ENCODE data around the gene MAPRE2.
"Not testable (repeated sequence)": the region's sequence is repeated elsewhere in the genome, so short reads cannot be mapped to it uniquely, and the experiment has no call there.

The MAPRE2 gene

GRCh38 chr18:35141567-35142274 lies 100.5 kb downstream of the MAPRE2 start:
- FAIRE-seq (no peak), DNase-seq (ENCODE audit: insufficient read length, low spot score) (no peak)

GRCh38 chr18:35142275-35142615 lies 101.0 kb downstream of the MAPRE2 start:
- no peak for FAIRE-seq
- no peak for DNase-seq (ENCODE audit: insufficient read length, low spot score)

GRCh38 chr18:35143622-35144596 lies 102.7 kb downstream of the MAPRE2 start:
- DNase-seq (ENCODE audit: insufficient read length, low spot score) (no peak), FAIRE-seq (no peak)

- DNase-seq (ENCODE audit: insufficient read length, low spot score) (no peak), FAIRE-seq (no peak)
Observed at GRCh38 chr18:35144698-35145097, 103.5 kb downstream of the MAPRE2 start.

GRCh38 chr18:35150195-35150594 lies 109.0 kb downstream of the MAPRE2 start:
- not testable (repeated sequence) for DNase-seq (ENCODE audit: insufficient read length, low spot score); FAIRE-seq

GRCh38 chr18:35153609-35154272 lies 112.5 kb downstream of the MAPRE2 start:
- DNase-seq (ENCODE audit: insufficient read length, low spot score) = no peak
- no peak for FAIRE-seq

GRCh38 chr18:35155398-35156117 lies 114.3 kb downstream of the MAPRE2 start:
- DNase-seq (ENCODE audit: insufficient read length, low spot score) (no peak), FAIRE-seq (no peak)

GRCh38 chr18:35157181-35157580 lies 116.0 kb downstream of the MAPRE2 start:
- DNase-seq (ENCODE audit: insufficient read length, low spot score) (no peak), FAIRE-seq (no peak)

- FAIRE-seq (no peak), DNase-seq (ENCODE audit: insufficient read length, low spot score) (no peak)
Observed at GRCh38 chr18:35158728-35159450, 117.7 kb downstream of the MAPRE2 start.

- FAIRE-seq = no peak
- DNase-seq (ENCODE audit: insufficient read length, low spot score) = no peak
Observed at GRCh38 chr18:35159782-35160181, 118.6 kb downstream of the MAPRE2 start.

- no peak for FAIRE-seq
- DNase-seq (ENCODE audit: insufficient read length, low spot score) = no peak
Observed at GRCh38 chr18:35161485-35161884, 120.3 kb downstream of the MAPRE2 start.

- DNase-seq (ENCODE audit: insufficient read length, low spot score) (no peak), FAIRE-seq (no peak)
Observed at GRCh38 chr18:35161934-35162333, 120.7 kb downstream of the MAPRE2 start.

GRCh38 chr18:35163014-35163539 lies 121.9 kb downstream of the MAPRE2 start:
- no peak for FAIRE-seq
- no peak for DNase-seq (ENCODE audit: insufficient read length, low spot score)

- FAIRE-seq (no peak), DNase-seq (ENCODE audit: insufficient read length, low spot score) (no peak)
Observed at GRCh38 chr18:35163721-35164120, 122.5 kb downstream of the MAPRE2 start.

GRCh38 chr18:35164133-35164532 lies 122.9 kb downstream of the MAPRE2 start:
- FAIRE-seq = no peak
- DNase-seq (ENCODE audit: insufficient read length, low spot score) = no peak

GRCh38 chr18:35167332-35167731 lies 126.1 kb downstream of the MAPRE2 start:
- DNase-seq (ENCODE audit: insufficient read length, low spot score) (no peak), FAIRE-seq (no peak)

- DNase-seq (ENCODE audit: insufficient read length, low spot score) (no peak), FAIRE-seq (peak; percentile 26)
Observed at GRCh38 chr18:35167857-35168256, 126.6 kb downstream of the MAPRE2 start.

- not testable (repeated sequence) for FAIRE-seq; DNase-seq (ENCODE audit: insufficient read length, low spot score)
Observed at GRCh38 chr18:35170323-35170722, 129.1 kb downstream of the MAPRE2 start.

GRCh38 chr18:35171315-35171987 lies 130.2 kb downstream of the MAPRE2 start:
- DNase-seq (ENCODE audit: insufficient read length, low spot score) (no peak), FAIRE-seq (no peak)

Measured in GM19239 (cell line).